ENCODE measurements around the gene SLC1A3.

SLC1A3 gene

GRCh38 chr5:36721664-36722235 is 115.3 kb downstream of the SLC1A3 start:
- no peak for DNase-seq (ENCODE audit: low spot score)

GRCh38 chr5:36722900-36723299 is 116.5 kb downstream of the SLC1A3 start:
- no peak for DNase-seq (ENCODE audit: low spot score)

- DNase-seq (ENCODE audit: low spot score): no peak
These were observed 117.5 kb downstream of the SLC1A3 start for GRCh38 chr5:36723912-36724311.

GRCh38 chr5:36724467-36725332 is 118.3 kb downstream of the SLC1A3 start:
- DNase-seq (ENCODE audit: low spot score): no peak

- DNase-seq (ENCODE audit: low spot score): no peak
These were observed 119.9 kb downstream of the SLC1A3 start for GRCh38 chr5:36726317-36726716.

- DNase-seq (ENCODE audit: low spot score): no peak
These were observed 120.4 kb downstream of the SLC1A3 start for GRCh38 chr5:36726767-36727166.

- no peak for DNase-seq (ENCODE audit: low spot score)
These were observed 122.5 kb downstream of the SLC1A3 start for GRCh38 chr5:36728697-36729543.

- no peak for DNase-seq (ENCODE audit: low spot score)
These were observed 124.3 kb downstream of the SLC1A3 start for GRCh38 chr5:36730537-36731216.

GRCh38 chr5:36733183-36733582 is 126.8 kb downstream of the SLC1A3 start:
- DNase-seq (ENCODE audit: low spot score): no peak

GRCh38 chr5:36734422-36734821 is 128.0 kb downstream of the SLC1A3 start:
- DNase-seq (ENCODE audit: low spot score): no peak

- no peak for DNase-seq (ENCODE audit: low spot score)
These were observed 129.5 kb downstream of the SLC1A3 start for GRCh38 chr5:36735891-36736290.
